ENCODE data around the gene DNMT3L. TPM values are rescaled to one million over a fixed set of nuclear protein-coding genes. Genes with fewer than 3 reads are reported as not detected.
"Not testable (repeated sequence)": the region's sequence is repeated elsewhere in the genome, so short reads cannot be mapped to it uniquely, and the experiment has no call there.

The DNMT3L gene
- total RNA-seq, 2 experiments from 2014 or later, result not detected

DNA sequence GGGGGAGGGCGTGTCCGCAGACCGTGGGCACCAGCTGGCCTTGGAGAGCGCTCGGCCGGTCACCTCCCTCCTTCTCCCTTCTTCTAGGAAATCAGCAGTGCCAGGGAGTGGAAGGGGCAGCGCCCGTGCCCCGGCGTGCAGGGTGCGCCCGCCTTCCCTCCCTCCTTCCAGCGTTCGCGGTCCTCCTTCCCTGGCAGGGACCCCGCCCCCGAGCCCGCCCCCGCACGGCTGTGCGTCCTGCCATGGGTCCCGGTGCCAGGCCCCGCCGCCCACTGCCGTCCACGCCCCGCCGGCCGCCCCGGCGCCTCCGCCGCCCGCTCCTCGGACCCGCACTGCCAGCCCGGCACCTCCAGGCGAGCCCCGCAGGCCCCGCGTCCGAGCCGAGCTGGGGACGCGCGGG is 21.3 kb downstream of the DNMT3L start:
- H3K27ac Mint-ChIP-seq; DNase-seq; H3K27me3 Mint-ChIP-seq; POLR2A ChIA-PET; CTCF ChIA-PET; H3K36me3 Mint-ChIP-seq (ENCODE audit: low read depth); H3K9me3 Mint-ChIP-seq; H3K4me1 Mint-ChIP-seq; H3K4me3 Mint-ChIP-seq: not testable (repeated sequence)

- H3K27ac Mint-ChIP-seq; H3K4me3 Mint-ChIP-seq; H3K9me3 Mint-ChIP-seq; POLR2A ChIA-PET; DNase-seq; H3K4me1 Mint-ChIP-seq; H3K27me3 Mint-ChIP-seq; H3K36me3 Mint-ChIP-seq (ENCODE audit: low read depth); CTCF ChIA-PET: not testable (repeated sequence)
These were observed 32.1 kb downstream of the DNMT3L start for GRCh38 chr21:44229561-44229960.

GRCh38 chr21:44228109-44228508 is 33.6 kb downstream of the DNMT3L start:
- H3K36me3 Mint-ChIP-seq (ENCODE audit: low read depth); CTCF ChIA-PET; H3K9me3 Mint-ChIP-seq; H3K4me3 Mint-ChIP-seq; POLR2A ChIA-PET; H3K27me3 Mint-ChIP-seq; DNase-seq; H3K27ac Mint-ChIP-seq; H3K4me1 Mint-ChIP-seq: not testable (repeated sequence)

- POLR2A ChIA-PET; DNase-seq; H3K9me3 Mint-ChIP-seq; CTCF ChIA-PET; H3K27ac Mint-ChIP-seq; H3K4me1 Mint-ChIP-seq; H3K4me3 Mint-ChIP-seq; H3K36me3 Mint-ChIP-seq (ENCODE audit: low read depth); H3K27me3 Mint-ChIP-seq: not testable (repeated sequence)
These were observed 34.1 kb downstream of the DNMT3L start for GRCh38 chr21:44227614-44228013.

GRCh38 chr21:44225605-44226004 is 36.1 kb downstream of the DNMT3L start:
- H3K36me3 Mint-ChIP-seq (ENCODE audit: low read depth); H3K27me3 Mint-ChIP-seq; H3K27ac Mint-ChIP-seq; H3K9me3 Mint-ChIP-seq; CTCF ChIA-PET; H3K4me1 Mint-ChIP-seq; H3K4me3 Mint-ChIP-seq; DNase-seq; POLR2A ChIA-PET: not testable (repeated sequence)

- H3K4me3 Mint-ChIP-seq; H3K27me3 Mint-ChIP-seq; H3K36me3 Mint-ChIP-seq (ENCODE audit: low read depth); H3K4me1 Mint-ChIP-seq; POLR2A ChIA-PET; H3K27ac Mint-ChIP-seq; DNase-seq; H3K9me3 Mint-ChIP-seq; CTCF ChIA-PET: not testable (repeated sequence)
These were observed 38.4 kb downstream of the DNMT3L start for GRCh38 chr21:44223334-44223733.

- H3K27ac Mint-ChIP-seq; H3K4me1 Mint-ChIP-seq; POLR2A ChIA-PET; H3K27me3 Mint-ChIP-seq; H3K4me3 Mint-ChIP-seq; CTCF ChIA-PET; DNase-seq; H3K36me3 Mint-ChIP-seq (ENCODE audit: low read depth); H3K9me3 Mint-ChIP-seq: not testable (repeated sequence)
These were observed 41.0 kb downstream of the DNMT3L start for GRCh38 chr21:44220674-44221073.

GRCh38 chr21:44218461-44218860 is 43.2 kb downstream of the DNMT3L start:
- H3K27me3 Mint-ChIP-seq; H3K27ac Mint-ChIP-seq; H3K4me3 Mint-ChIP-seq; H3K4me1 Mint-ChIP-seq; CTCF ChIA-PET; POLR2A ChIA-PET; DNase-seq; H3K36me3 Mint-ChIP-seq (ENCODE audit: low read depth); H3K9me3 Mint-ChIP-seq: not testable (repeated sequence)

GRCh38 chr21:44211978-44212377 is 49.7 kb downstream of the DNMT3L start:
- H3K27me3 Mint-ChIP-seq; POLR2A ChIA-PET; H3K4me1 Mint-ChIP-seq; H3K4me3 Mint-ChIP-seq; DNase-seq; H3K36me3 Mint-ChIP-seq (ENCODE audit: low read depth); H3K9me3 Mint-ChIP-seq; CTCF ChIA-PET; H3K27ac Mint-ChIP-seq: not testable (repeated sequence)

GRCh38 chr21:44211574-44211973 is 50.1 kb downstream of the DNMT3L start:
- H3K4me3 Mint-ChIP-seq; DNase-seq; H3K4me1 Mint-ChIP-seq; H3K36me3 Mint-ChIP-seq (ENCODE audit: low read depth); H3K27ac Mint-ChIP-seq; CTCF ChIA-PET; H3K27me3 Mint-ChIP-seq; POLR2A ChIA-PET; H3K9me3 Mint-ChIP-seq: not testable (repeated sequence)

- H3K36me3 Mint-ChIP-seq (ENCODE audit: low read depth); H3K9me3 Mint-ChIP-seq; POLR2A ChIA-PET; H3K27ac Mint-ChIP-seq; H3K4me1 Mint-ChIP-seq; H3K27me3 Mint-ChIP-seq; CTCF ChIA-PET; H3K4me3 Mint-ChIP-seq: not testable (repeated sequence)
- DNase-seq, result peak; percentile 22
These were observed 53.6 kb downstream of the DNMT3L start for GRCh38 chr21:44207860-44208646.

DNA sequence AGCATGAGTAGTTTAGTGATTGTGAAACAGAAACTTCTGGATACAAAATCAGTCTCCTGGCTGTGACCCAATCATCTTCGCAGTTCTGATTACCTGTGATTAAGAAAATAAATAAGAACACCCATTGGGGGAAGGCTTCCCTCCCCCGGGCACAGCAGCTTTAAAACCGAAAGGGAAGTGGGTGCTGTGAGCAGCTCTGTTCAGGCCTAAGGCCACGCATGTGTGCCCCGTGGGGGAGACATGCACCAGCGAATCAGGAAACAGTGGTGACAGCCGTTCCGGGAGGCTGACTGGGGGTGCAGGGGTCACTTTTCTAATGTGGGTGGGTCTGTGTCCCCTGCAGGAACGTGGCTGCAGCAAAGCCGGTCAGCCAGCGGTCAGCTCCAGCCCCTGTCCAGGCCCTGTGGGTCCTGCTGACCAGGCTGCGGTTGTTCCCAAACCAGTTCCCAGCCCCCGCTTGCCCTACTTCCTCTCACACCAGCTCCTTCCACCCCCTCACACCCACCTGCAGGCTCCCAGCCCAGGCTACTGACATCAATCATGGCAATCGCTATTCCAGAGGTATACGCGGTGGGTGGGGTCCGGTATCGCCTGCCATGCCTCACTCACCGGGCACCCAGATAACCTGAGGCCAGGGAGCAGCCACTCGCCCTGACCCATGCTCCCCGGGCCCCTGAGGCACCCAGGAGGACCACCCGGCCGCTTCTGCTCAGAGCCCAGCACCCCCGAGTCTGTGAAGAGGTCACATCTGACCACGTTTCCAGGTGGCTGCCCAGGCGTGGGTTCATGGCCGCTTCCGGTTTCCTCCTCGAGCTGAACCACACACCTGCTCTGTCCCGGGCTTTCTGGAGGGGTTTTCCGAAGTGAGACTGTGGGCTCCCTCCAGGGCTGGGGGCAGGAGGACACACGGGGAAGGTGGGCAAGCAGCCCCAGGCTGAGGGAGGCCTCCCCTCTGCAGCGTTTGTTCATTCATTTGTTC is 54.7 kb downstream of the DNMT3L start:
- H3K27me3 Mint-ChIP-seq; POLR2A ChIA-PET; H3K4me3 Mint-ChIP-seq; H3K4me1 Mint-ChIP-seq; H3K27ac Mint-ChIP-seq; CTCF ChIA-PET; H3K9me3 Mint-ChIP-seq; DNase-seq; H3K36me3 Mint-ChIP-seq (ENCODE audit: low read depth): not testable (repeated sequence)

DNA sequence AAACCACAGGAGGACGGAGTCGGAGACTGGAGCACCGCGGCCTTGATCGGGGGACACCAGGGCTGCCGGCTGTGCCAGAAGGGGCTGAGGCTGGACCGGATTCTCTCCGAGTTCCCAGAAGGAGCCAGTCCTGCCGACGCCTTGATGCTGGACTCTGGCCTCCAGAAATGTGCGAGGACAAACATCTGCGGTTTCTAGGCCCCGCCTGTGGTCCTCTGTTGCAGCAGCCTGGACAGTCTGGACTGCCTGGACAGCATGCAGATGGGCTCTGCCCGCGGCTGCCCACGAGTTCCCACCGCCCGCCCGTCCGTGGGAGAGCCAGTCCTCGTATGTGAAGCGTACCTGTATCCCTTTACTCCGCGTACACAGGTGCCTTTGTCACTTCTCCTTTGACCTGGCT is 55.5 kb downstream of the DNMT3L start:
- H3K4me1 Mint-ChIP-seq; DNase-seq; H3K27me3 Mint-ChIP-seq; H3K36me3 Mint-ChIP-seq (ENCODE audit: low read depth); H3K27ac Mint-ChIP-seq; CTCF ChIA-PET; H3K9me3 Mint-ChIP-seq; POLR2A ChIA-PET; H3K4me3 Mint-ChIP-seq: not testable (repeated sequence)
